GM12873 (cell line): ENCODE data around the gene RAD51B.

Experiments
- TF ChIP-seq, protein P1 (sequence below): IDR thresholded peaks from 2 replicates; pipeline ENCODE4 v1.5.1; 2012; ENCODE audit warnings: low read depth, mild to moderate bottlenecking, moderate library complexity, low read length, control low read depth; ENCODE audit not compliant: insufficient read depth; ENCODE audit errors: missing control alignments

RAD51B gene

DNA sequence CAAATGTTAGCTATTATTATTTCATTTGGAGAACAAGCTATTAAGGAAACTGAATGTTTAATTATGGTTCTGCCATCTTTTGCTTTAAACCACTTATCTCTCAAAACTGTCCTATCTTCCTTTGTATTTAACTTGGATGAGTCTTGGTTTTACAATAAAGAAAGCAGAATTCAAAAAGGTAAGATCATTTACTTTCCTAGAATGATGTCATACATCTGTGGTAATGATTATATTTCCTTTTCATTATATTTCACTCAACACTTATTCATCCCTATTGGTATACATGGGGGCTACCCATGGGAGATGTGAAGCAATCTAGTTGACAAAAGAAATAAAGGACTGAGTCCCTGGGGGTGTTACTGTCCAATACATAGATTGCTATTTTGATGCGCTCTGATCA lies 516.6 kb downstream of the RAD51B start:
- TF ChIP-seq, protein P1, sequence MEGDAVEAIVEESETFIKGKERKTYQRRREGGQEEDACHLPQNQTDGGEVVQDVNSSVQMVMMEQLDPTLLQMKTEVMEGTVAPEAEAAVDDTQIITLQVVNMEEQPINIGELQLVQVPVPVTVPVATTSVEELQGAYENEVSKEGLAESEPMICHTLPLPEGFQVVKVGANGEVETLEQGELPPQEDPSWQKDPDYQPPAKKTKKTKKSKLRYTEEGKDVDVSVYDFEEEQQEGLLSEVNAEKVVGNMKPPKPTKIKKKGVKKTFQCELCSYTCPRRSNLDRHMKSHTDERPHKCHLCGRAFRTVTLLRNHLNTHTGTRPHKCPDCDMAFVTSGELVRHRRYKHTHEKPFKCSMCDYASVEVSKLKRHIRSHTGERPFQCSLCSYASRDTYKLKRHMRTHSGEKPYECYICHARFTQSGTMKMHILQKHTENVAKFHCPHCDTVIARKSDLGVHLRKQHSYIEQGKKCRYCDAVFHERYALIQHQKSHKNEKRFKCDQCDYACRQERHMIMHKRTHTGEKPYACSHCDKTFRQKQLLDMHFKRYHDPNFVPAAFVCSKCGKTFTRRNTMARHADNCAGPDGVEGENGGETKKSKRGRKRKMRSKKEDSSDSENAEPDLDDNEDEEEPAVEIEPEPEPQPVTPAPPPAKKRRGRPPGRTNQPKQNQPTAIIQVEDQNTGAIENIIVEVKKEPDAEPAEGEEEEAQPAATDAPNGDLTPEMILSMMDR = no peak

DNA sequence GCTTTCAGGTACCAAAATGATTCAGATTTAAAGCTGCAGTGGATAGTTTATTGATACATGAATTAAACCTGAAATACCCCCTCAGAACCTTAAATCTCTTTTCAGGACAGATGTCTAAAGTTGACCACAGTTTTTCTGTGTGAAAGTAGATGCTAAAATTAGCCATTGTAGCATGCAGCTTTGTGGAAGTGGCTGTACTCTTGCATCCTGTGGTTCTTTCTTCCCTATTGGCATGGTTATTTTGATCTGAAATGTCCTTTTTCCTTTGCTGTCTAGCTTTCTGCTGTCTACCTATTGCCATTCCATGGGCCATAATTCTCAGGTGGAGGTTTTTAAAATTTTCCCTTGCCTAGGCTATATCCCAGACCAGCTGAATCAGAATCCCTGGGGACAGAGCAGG lies 517.7 kb downstream of the RAD51B start:
- TF ChIP-seq, protein P1 = no peak

DNA sequence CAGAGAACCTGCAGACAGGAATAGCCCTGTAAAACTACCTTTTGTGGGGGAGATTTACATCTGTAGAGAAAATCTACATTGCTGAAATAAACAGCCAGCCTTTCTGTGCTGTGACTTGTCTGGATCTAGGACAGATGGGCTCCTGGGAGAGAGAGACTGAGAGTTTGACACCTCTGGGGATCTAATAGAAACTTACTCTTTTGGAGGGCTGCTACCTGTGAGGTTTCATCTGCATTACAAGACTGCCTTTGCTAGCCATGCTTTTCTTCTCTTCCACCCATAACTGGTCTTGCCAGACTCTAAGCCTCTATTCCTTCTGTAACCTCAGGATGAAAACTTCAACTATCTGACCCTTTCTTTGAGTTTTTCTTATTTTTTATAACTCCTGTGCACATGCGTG lies 520.7 kb downstream of the RAD51B start:
- TF ChIP-seq, protein P1 = no peak

DNA sequence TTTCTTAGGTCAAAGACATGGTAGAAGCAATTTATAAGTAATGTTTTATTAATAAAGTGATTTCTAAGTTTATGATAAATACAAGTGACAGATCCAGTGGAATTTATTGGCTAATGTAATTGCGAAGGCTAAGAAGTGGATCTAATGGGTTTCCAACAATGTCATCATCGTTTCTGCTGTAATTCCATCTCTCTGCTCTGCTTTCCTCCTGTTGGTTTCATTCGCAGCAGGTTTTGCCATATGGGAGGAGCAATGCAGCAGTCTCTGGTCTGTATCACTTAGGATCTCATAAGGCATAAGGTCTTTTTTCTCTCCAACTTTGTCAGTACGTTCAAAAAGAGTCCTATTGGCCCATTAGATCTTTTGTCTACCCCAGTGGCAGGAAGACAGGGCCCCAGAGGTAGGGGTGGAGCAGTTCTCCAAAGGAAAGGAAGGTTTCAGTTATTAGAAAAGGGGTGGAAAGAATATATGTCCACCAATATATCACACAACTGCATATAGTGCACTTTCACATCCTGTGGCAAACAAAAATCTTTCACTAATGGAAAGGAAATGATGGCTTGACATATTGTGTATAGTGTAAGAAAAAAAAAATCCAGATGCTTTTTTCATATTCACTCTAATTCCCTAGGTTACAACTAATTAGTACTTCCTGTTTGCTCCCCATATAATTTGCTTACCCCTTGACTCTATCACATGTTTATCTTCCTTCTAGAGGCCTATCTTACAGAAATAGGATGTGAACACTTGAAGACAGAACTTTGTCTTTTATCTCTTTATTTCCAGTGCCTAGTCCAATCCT lies 522.0 kb downstream of the RAD51B start:
- TF ChIP-seq, protein P1 = no peak

DNA sequence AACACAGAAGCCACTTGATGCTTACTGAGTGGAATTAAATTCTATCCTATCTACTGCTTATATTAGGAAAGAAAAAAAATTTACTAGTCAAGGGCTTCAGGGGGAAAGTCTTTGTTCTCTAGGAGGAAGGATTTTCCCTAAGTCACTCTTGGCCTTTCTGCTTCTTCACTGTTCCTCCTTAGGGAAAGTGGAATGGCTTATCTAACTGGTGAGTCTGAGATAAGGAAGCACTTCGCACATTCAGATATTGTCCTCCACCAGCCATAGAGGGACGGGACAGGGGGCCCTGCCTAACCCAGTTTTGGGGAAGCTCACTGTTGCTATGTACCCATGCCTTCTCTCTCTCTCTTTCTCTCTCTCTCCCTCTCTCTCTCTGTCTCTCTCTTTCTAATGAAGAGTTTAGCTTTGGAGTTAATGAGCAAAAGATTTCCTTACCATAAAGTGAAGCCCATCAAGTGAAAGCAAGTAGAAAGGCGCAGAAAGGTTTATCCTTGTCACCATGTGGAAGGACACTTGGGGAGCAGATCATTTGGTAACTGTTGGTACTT lies 522.7 kb downstream of the RAD51B start:
- TF ChIP-seq, protein P1 = no peak

DNA sequence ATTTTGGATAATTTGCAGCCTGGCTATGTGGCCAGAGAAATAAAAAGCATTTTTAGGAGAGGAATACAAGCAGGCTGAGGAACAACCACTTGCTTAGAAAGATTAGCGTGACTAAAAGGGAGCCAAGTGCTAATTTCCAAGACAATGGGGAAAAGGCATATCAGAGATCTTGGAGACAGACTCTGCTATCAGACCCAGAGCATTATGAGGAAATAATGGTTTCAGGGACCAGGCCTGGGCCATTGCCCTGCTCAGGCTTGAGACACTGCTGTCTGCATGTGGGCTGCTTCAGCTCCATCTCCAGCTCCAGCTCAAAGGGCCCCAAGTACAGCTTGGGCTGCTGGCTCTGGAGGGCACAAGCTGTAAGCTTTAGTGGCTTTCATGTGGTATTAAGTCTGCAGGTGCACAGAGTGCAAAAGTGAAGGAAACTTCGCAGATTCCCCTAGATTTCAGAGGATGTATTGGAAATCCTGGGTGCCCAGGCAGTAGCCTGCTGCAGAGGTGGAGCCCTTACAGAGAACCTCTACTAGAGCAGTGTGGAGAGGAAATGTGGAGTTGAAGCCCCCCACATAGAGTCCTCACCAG lies 524.0 kb downstream of the RAD51B start:
- TF ChIP-seq, protein P1 = no peak

DNA sequence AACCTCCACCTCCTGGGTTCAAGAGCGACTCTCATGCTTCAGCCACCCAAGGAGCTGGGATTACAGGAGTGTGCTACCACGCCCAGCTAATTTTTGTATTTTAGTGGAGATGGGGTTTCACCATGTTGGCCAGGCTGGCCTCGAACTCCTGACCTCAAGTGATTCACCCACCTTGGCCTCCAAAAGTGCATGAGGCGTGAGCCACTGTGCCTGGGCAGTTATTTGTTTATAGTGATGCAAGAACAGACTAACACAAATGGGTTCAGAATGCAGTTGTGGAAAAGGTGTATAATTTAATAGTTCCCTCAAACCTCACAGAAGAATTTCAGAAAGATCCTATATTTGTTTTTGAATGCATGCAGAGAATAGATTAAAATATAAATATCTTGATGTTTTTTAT lies 526.2 kb downstream of the RAD51B start:
- TF ChIP-seq, protein P1 = no peak
